ENCODE measurements around the gene LRIG2. TPM values are rescaled to one million over a fixed set of nuclear protein-coding genes. Genes with fewer than 3 reads are reported as not detected.

The LRIG2 gene
- polyA plus RNA-seq, 2 donors = 2.6 to 3.5 TPM

DNA sequence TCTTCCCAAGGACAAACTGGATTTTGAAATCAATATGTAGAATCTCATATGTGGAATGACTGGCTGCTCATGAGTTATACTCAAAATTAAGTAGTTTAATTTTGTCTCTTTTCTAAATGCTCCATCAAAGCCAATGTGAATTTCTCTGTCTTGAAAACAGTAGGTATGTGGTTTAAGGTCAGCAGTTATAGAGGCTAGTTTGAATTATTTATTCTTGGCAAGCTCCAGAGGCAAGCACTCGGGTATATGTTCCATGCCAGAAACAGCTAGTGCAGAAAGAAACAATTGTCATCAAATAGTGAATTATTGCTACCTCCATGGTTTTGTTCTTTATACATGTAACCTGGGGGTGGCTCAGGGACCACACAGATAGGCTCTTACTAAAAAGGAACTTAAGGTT is 63.5 kb downstream of the LRIG2 start:
- WGBS, 2 donors = 47 to 51% methylated on average over 1 of the region's 1 CpG

GRCh38 chr1:113137563-113137962 is 64.6 kb downstream of the LRIG2 start:
- Histone ChIP-seq H3K9me3 (ENCODE audit: control insufficient read depth in 2 of 2, insufficient read depth in 1 of 2, low read depth in 1 of 2, low read length in 1 of 2) (no peaks in the 10 kb centered on the region), H3K4me1 (ENCODE audit: control insufficient read depth in 2 of 2, insufficient read depth in 2 of 2, low read length in 1 of 2) (peaks cover 2 to 7% of the 10 kb centered on the region in 2 donors), H3K27ac (ENCODE audit: low read depth in 2 of 2, low read length in 1 of 2) (no peak overlapping the region), H3K36me3 (ENCODE audit: control insufficient read depth in 2 of 2, insufficient read depth in 2 of 2, low read length in 1 of 2) (no peaks in the 10 kb centered on the region), H3K4me3 (ENCODE audit: low read depth in 1 of 2, low read length in 2 of 2) (no peak overlapping the region), H3K27me3 (ENCODE audit: control insufficient read depth in 1 of 2, insufficient read depth in 2 of 2, low read length in 2 of 2) (no peaks in the 10 kb centered on the region)
- 77 to 86% methylated on average over 3 of the region's 3 CpGs for WGBS, 2 donors

More for the DNA sequence above, 63.5 kb downstream of the LRIG2 start:
- no peaks in the 10 kb centered on the region for H3K36me3 ChIP-seq (ENCODE audit: control insufficient read depth in 2 of 2, insufficient read depth in 2 of 2, low read length in 1 of 2)
- H3K27me3 ChIP-seq (ENCODE audit: control insufficient read depth in 1 of 2, insufficient read depth in 2 of 2, low read length in 2 of 2) = no peaks in the 10 kb centered on the region
- no peak overlapping the region for H3K27ac ChIP-seq (ENCODE audit: low read depth in 2 of 2, low read length in 1 of 2)
- no peaks in the 10 kb centered on the region for H3K9me3 ChIP-seq (ENCODE audit: control insufficient read depth in 2 of 2, insufficient read depth in 1 of 2, low read depth in 1 of 2, low read length in 1 of 2)
- H3K4me1 ChIP-seq (ENCODE audit: control insufficient read depth in 2 of 2, insufficient read depth in 2 of 2, low read length in 1 of 2) = peaks cover 2 to 7% of the 10 kb centered on the region in 2 donors
- no peak overlapping the region for H3K4me3 ChIP-seq (ENCODE audit: low read depth in 1 of 2, low read length in 2 of 2)

DNA sequence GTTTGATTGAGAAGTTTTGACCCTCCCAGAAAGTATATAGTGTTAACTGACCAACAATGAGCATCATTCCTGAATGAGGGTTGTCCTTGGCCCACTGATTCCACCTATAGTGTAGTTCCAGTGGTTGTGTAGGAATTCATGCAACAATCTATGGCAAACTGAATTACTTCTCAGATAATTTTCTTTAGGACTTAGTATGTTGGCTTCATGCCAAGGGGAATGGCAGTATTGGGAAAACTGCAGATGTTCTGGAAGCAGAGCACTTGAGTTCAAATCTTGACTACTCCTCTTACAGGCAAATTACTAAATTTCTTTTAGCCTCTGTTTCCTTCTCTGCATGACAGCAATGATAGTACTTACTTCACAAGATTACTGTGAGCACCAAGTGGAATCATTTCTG is 65.8 kb downstream of the LRIG2 start:
- H3K4me3 ChIP-seq (ENCODE audit: low read depth in 1 of 2, low read length in 2 of 2) = no peak overlapping the region
- H3K36me3 ChIP-seq (ENCODE audit: control insufficient read depth in 2 of 2, insufficient read depth in 2 of 2, low read length in 1 of 2) = no peaks in the 10 kb centered on the region
- H3K27me3 ChIP-seq (ENCODE audit: control insufficient read depth in 1 of 2, insufficient read depth in 2 of 2, low read length in 2 of 2) = no peaks in the 10 kb centered on the region
- H3K4me1 ChIP-seq (ENCODE audit: control insufficient read depth in 2 of 2, insufficient read depth in 2 of 2, low read length in 1 of 2) = peaks cover 2 to 7% of the 10 kb centered on the region in 2 donors
- no peak overlapping the region for H3K27ac ChIP-seq (ENCODE audit: low read depth in 2 of 2, low read length in 1 of 2)
- H3K9me3 ChIP-seq (ENCODE audit: control insufficient read depth in 2 of 2, insufficient read depth in 1 of 2, low read depth in 1 of 2, low read length in 1 of 2) = no peaks in the 10 kb centered on the region

DNA sequence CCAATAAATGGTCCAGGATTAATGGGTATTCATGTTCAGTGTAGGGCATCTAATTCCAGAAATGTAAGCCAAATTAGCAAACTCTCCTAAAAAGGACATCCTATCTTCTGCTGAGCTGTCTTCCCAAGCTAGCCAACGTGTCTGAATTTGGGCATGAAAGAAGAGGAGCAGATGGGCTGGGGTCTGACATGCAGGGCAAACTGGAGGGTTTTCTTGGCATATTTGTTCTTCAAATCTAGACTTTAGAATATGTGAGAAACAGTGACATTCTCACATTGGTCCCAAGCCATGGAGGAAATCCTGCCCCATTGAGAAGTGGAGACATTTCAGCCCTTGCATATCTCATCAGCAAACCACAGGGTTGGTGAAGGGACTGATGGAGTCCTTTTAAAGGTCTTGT is 67.2 kb downstream of the LRIG2 start:
- Histone ChIP-seq H3K36me3 (ENCODE audit: control insufficient read depth in 2 of 2, insufficient read depth in 2 of 2, low read length in 1 of 2) (no peaks in the 10 kb centered on the region), H3K9me3 (ENCODE audit: control insufficient read depth in 2 of 2, insufficient read depth in 1 of 2, low read depth in 1 of 2, low read length in 1 of 2) (no peaks in the 10 kb centered on the region), H3K27ac (ENCODE audit: low read depth in 2 of 2, low read length in 1 of 2) (no peak overlapping the region), H3K27me3 (ENCODE audit: control insufficient read depth in 1 of 2, insufficient read depth in 2 of 2, low read length in 2 of 2) (no peaks in the 10 kb centered on the region), H3K4me3 (ENCODE audit: low read depth in 1 of 2, low read length in 2 of 2) (no peak overlapping the region), H3K4me1 (ENCODE audit: control insufficient read depth in 2 of 2, insufficient read depth in 2 of 2, low read length in 1 of 2) (peaks cover 2 to 7% of the 10 kb centered on the region in 2 donors)
- 89 to 93% methylated on average over 1 of the region's 1 CpG for WGBS, 2 donors

DNA sequence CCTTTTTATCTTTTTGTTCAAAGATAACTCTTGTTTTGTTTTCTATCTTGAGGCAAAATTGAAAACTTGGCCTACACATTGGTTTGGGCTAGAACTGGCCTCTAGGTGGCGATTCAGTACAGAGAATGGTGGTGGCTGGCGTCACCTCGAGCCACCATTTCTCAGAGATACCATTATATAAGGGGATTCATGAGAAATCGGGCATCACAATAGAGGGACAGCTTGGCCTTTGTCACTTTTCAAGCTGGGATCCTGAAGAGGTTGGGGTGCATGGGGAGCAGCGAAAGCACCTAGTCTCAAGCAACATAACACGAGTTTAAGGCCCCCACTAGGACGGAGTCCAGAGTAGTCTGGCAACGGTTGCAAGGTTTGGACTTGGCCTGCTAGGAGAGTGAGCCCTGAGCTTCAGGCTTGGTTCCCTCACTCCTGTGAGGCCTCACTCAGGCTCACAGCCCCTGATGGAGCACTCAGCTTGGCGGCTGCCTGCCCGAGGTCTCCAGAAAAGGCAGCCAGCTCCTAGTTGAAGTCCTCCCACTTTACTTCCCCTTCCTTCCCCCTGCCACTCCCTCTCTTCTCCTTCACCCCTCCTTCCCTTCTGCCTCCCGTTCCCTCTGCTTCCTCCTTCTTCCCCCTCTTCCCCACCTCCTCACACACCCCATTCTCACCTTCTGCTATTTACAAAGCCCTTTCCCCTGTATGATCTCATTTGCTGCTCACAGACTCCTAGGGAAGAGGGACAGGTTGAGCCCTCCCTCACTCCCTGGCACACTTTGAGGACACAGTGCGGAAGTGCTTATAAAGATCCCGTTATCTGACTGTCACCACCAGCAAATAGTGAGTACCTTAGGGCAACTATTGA is 67.8 kb downstream of the LRIG2 start:
- H3K27ac ChIP-seq (ENCODE audit: low read depth in 2 of 2, low read length in 1 of 2) = peak overlapping the region in 1 of 2 donors; percentile 26
- no peaks in the 10 kb centered on the region for H3K36me3 ChIP-seq (ENCODE audit: control insufficient read depth in 2 of 2, insufficient read depth in 2 of 2, low read length in 1 of 2)
- no peak overlapping the region for H3K4me3 ChIP-seq (ENCODE audit: low read depth in 1 of 2, low read length in 2 of 2)
- peaks cover 2 to 7% of the 10 kb centered on the region in 2 donors for H3K4me1 ChIP-seq (ENCODE audit: control insufficient read depth in 2 of 2, insufficient read depth in 2 of 2, low read length in 1 of 2)
- H3K9me3 ChIP-seq (ENCODE audit: control insufficient read depth in 2 of 2, insufficient read depth in 1 of 2, low read depth in 1 of 2, low read length in 1 of 2) = no peaks in the 10 kb centered on the region
- WGBS, 2 donors = 40 to 41% methylated on average over 13 of the region's 13 CpGs
- H3K27me3 ChIP-seq (ENCODE audit: control insufficient read depth in 1 of 2, insufficient read depth in 2 of 2, low read length in 2 of 2) = no peaks in the 10 kb centered on the region

DNA sequence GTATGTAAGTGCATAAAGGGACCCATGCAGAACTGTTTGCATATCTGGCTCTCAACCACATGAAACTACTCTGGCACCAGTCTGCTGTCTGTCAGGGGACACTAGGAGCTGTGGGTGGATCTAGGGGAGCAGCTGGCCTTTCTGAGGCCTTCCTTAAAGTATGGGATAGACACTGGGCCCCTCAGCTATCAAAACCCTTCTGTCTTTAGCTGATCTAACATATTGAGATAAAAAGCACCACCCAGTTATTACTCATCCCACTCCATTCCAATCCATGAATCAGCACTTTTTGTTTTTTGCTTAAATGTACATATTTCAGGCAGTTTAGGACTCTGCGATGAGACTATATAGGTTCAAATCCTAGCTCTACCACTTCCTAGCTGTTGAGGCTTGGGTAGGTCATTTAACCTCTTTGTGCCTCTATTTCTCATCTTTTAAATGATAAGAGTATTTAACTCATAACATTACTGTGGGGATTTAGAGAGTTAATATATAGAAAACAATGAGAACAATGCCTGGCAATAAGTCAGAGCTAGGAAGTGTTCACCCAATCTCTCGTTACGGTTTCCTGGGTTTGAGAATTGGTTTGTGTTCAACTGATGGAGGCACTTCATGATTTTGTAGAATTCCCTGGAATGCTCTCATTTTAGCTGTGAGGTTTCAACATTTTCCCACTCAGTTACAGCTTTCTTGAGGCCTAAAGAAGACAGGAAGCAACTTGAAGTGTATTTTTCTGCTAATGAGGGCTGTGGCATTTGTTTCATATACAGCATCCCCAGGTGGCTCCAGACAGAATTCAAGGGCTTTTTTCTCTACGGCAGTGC is 68.9 kb downstream of the LRIG2 start:
- 66 to 71% methylated on average over 4 of the region's 4 CpGs for WGBS, 2 donors
- H3K27me3 ChIP-seq (ENCODE audit: control insufficient read depth in 1 of 2, insufficient read depth in 2 of 2, low read length in 2 of 2) = no peaks in the 10 kb centered on the region
- H3K27ac ChIP-seq (ENCODE audit: low read depth in 2 of 2, low read length in 1 of 2) = peak overlapping the region in 1 of 2 donors; percentile 18
- H3K4me3 ChIP-seq (ENCODE audit: low read depth in 1 of 2, low read length in 2 of 2) = no peak overlapping the region
- peaks cover 2 to 7% of the 10 kb centered on the region in 2 donors for H3K4me1 ChIP-seq (ENCODE audit: control insufficient read depth in 2 of 2, insufficient read depth in 2 of 2, low read length in 1 of 2)
- H3K36me3 ChIP-seq (ENCODE audit: control insufficient read depth in 2 of 2, insufficient read depth in 2 of 2, low read length in 1 of 2) = no peaks in the 10 kb centered on the region
- H3K9me3 ChIP-seq (ENCODE audit: control insufficient read depth in 2 of 2, insufficient read depth in 1 of 2, low read depth in 1 of 2, low read length in 1 of 2) = no peaks in the 10 kb centered on the region

- no peak overlapping the region for H3K27ac ChIP-seq (ENCODE audit: low read depth in 2 of 2, low read length in 1 of 2)
- WGBS, 2 donors = 11 to 30% methylated on average over 1 of the region's 1 CpG
These were observed 69.8 kb downstream of the LRIG2 start for GRCh38 chr1:113142791-113143190.

GRCh38 chr1:113146242-113147072 is 73.5 kb downstream of the LRIG2 start:
- Histone ChIP-seq H3K27me3 (ENCODE audit: control insufficient read depth in 1 of 2, insufficient read depth in 2 of 2, low read length in 2 of 2) (no peaks in the 10 kb centered on the region), H3K4me1 (ENCODE audit: control insufficient read depth in 2 of 2, insufficient read depth in 2 of 2, low read length in 1 of 2) (no peaks in the 10 kb centered on the region), H3K36me3 (ENCODE audit: control insufficient read depth in 2 of 2, insufficient read depth in 2 of 2, low read length in 1 of 2) (no peaks in the 10 kb centered on the region), H3K9me3 (ENCODE audit: control insufficient read depth in 2 of 2, insufficient read depth in 1 of 2, low read depth in 1 of 2, low read length in 1 of 2) (no peaks in the 10 kb centered on the region), H3K27ac (ENCODE audit: low read depth in 2 of 2, low read length in 1 of 2) (no peak overlapping the region), H3K4me3 (ENCODE audit: low read depth in 1 of 2, low read length in 2 of 2) (no peak overlapping the region)
- WGBS, 2 donors = 92 to 96% methylated on average over 7 of the region's 7 CpGs

More at GRCh38 chr1:113142791-113143190, 69.8 kb downstream of the LRIG2 start:
- H3K4me3 ChIP-seq (ENCODE audit: low read depth in 1 of 2, low read length in 2 of 2) = no peak overlapping the region
- H3K36me3 ChIP-seq (ENCODE audit: control insufficient read depth in 2 of 2, insufficient read depth in 2 of 2, low read length in 1 of 2) = no peaks in the 10 kb centered on the region
- peaks cover 2 to 7% of the 10 kb centered on the region in 2 donors for H3K4me1 ChIP-seq (ENCODE audit: control insufficient read depth in 2 of 2, insufficient read depth in 2 of 2, low read length in 1 of 2)
- no peaks in the 10 kb centered on the region for H3K27me3 ChIP-seq (ENCODE audit: control insufficient read depth in 1 of 2, insufficient read depth in 2 of 2, low read length in 2 of 2)
- no peaks in the 10 kb centered on the region for H3K9me3 ChIP-seq (ENCODE audit: control insufficient read depth in 2 of 2, insufficient read depth in 1 of 2, low read depth in 1 of 2, low read length in 1 of 2)

DNA sequence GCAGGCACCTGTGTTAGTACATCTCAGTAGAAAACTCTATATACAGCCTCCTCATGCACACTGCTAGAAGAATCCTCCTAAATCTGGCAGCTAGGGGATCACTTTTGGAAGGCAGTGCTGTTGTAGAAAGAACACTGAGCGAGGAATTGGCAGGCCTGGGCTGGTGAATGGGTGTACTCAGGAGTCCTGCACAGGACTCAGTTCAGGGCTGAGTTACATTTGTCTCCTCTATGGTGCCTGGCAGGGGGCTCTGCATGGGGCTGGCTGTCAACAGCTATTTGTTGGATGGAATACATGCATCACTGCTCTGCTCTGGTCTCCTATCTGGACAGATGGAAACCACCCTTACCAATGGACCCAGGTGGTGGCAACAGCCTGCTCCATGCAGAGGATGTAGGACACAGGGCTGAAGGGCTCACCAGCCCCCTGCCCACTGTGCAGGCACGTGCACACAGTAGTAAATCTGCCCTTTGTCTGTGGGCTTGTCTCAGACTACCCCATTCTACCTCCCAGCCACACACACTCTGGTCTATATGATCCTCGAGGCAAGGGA is 74.2 kb downstream of the LRIG2 start:
- WGBS, 2 donors = 61 to 63% methylated on average over 3 of the region's 3 CpGs
- Histone ChIP-seq H3K9me3 (ENCODE audit: control insufficient read depth in 2 of 2, insufficient read depth in 1 of 2, low read depth in 1 of 2, low read length in 1 of 2) (no peaks in the 10 kb centered on the region), H3K27ac (ENCODE audit: low read depth in 2 of 2, low read length in 1 of 2) (no peak overlapping the region), H3K4me1 (ENCODE audit: control insufficient read depth in 2 of 2, insufficient read depth in 2 of 2, low read length in 1 of 2) (no peaks in the 10 kb centered on the region), H3K27me3 (ENCODE audit: control insufficient read depth in 1 of 2, insufficient read depth in 2 of 2, low read length in 2 of 2) (no peaks in the 10 kb centered on the region), H3K4me3 (ENCODE audit: low read depth in 1 of 2, low read length in 2 of 2) (no peak overlapping the region), H3K36me3 (ENCODE audit: control insufficient read depth in 2 of 2, insufficient read depth in 2 of 2, low read length in 1 of 2) (no peaks in the 10 kb centered on the region)
